Midbrain (tissue), 1 donor: Measurements from ENCODE around the gene NUP188.
A peak's percentile ranks its signal among the peaks of the same experiment; 100 is the strongest.

Experiments
- DNase-seq: peaks from one replicate; lab custom pipeline; 2025; lab: John Stamatoyannopoulos, UW

NUP188 gene, protein sequence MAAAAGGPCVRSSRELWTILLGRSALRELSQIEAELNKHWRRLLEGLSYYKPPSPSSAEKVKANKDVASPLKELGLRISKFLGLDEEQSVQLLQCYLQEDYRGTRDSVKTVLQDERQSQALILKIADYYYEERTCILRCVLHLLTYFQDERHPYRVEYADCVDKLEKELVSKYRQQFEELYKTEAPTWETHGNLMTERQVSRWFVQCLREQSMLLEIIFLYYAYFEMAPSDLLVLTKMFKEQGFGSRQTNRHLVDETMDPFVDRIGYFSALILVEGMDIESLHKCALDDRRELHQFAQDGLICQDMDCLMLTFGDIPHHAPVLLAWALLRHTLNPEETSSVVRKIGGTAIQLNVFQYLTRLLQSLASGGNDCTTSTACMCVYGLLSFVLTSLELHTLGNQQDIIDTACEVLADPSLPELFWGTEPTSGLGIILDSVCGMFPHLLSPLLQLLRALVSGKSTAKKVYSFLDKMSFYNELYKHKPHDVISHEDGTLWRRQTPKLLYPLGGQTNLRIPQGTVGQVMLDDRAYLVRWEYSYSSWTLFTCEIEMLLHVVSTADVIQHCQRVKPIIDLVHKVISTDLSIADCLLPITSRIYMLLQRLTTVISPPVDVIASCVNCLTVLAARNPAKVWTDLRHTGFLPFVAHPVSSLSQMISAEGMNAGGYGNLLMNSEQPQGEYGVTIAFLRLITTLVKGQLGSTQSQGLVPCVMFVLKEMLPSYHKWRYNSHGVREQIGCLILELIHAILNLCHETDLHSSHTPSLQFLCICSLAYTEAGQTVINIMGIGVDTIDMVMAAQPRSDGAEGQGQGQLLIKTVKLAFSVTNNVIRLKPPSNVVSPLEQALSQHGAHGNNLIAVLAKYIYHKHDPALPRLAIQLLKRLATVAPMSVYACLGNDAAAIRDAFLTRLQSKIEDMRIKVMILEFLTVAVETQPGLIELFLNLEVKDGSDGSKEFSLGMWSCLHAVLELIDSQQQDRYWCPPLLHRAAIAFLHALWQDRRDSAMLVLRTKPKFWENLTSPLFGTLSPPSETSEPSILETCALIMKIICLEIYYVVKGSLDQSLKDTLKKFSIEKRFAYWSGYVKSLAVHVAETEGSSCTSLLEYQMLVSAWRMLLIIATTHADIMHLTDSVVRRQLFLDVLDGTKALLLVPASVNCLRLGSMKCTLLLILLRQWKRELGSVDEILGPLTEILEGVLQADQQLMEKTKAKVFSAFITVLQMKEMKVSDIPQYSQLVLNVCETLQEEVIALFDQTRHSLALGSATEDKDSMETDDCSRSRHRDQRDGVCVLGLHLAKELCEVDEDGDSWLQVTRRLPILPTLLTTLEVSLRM (N-terminal part only)

GRCh38 chr9:128947527-128948301 is at the start of gene NUP188, which contains the start of gene DOLK:
Gene NUP188, plus strand, starts transcription at chr9:128947699. Its CDS starts 21 bp downstream, at chr9:128947720.
Gene DOLK, minus strand, starts transcription at chr9:128947603. Its CDS starts 300 bp downstream, at chr9:128947303.
- peak; percentile 97 for DNase-seq

DNA sequence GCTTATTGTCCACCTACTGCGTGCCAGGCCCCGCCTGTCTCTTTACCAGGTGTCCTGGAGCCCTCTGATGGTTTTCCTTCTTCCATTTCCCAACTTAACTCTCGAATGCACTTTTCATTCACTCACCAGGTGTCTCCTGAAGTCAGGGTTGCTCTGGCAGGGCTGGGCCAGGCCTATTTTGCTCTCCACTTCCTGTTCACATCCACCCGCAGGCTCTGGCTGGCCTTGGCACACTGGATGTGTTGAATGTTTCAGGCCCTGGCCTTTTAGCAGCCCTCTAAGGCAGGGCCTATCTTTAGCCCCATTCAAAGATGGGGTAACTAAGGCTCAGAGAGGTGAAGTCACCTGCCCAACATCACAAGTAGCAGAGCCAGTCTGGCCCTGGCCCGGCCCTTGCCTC is 49.1 kb upstream of the NUP188 start:
- no peak for DNase-seq

DNA sequence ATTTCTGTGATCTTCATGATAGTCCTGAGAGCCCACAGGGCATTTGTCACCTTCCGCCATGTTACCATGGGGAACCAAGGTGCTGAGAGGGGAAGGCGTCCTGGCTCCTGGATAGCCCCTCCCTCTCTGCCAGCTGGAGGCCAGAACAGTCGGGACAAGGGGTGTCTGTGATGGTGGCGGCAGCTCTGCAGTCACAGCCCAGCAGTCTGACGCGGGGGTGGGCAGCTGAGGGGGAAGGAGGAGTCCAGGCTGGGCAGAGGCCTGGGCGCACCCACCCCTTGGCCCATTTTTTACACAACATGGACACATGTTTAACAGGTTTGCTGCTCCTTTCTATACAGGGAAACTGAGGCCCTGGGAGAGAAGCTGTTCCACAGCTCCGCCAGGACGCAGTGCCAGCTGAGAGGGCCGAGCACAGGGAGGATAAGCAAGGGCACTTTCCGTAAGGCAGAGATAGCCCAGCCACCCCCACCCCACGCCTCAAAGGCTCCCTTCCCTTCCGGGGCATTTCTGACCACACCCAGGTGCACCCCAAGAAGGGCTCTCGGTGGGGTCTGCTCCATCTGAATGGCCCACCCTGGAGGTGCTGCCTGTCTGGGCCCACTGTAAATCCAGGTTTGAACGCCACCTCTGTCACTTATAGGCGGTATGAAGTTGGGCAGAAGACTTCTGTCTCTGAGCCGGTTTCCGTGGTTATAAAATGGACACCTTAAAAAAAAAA is 48.5 kb upstream of the NUP188 start:
- peak; percentile 47 for DNase-seq

DNA sequence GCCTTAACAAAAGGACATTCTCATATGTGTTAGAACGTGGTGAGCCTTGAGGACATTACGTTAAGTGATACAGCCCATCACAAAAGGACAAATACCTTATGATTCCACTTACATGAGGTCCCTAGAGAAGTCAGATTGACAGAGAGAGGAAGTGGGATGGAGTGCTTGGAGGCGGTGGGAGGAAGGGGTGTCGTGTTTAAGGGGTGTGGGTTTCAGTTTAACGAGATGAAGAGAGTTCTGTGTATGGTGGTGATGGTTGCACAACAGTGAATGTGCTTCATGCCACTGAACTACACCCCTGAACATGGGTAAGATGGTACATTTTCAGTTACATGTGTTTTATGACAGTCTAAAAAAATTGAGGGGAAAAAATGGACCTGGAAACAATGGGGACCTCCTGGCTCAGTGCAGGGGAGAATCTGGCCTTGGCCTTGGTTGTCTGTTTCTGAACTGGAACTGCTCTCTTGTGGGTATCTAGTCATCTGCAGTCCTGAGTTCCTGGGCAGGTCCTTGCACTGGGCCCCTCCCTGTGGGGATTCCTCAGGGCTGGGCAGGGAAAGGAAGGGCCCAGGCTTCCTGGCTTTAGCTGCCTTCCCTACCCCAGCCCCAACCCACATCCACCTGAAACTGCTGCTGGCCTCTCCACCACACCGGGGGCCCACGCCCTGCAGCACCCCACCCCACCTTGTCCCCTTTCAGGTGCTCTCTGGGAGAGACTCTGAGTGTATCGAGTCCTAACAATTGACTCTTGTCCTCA is 47.8 kb upstream of the NUP188 start:
- DNase-seq = no peak

DNA sequence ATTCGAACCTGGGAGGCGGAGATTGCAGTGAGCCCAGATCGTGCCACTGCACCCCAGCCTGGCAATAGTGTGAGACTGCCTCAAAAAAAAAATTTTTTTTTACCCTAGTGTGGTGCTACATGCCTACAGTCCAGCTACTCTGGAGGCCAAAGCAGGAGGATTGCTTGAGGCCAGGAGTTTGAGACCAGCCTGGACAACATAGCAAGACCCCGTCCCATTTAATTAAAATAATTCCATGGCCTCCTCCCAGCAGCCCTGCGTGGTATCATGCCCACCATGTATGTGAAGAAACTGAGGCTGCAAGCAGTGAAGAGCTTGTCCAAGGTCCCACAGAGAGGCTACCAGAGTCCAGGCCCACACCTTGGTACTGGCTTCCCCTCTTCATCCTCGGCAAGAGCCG is 46.1 kb upstream of the NUP188 start:
- DNase-seq = no peak

DNA sequence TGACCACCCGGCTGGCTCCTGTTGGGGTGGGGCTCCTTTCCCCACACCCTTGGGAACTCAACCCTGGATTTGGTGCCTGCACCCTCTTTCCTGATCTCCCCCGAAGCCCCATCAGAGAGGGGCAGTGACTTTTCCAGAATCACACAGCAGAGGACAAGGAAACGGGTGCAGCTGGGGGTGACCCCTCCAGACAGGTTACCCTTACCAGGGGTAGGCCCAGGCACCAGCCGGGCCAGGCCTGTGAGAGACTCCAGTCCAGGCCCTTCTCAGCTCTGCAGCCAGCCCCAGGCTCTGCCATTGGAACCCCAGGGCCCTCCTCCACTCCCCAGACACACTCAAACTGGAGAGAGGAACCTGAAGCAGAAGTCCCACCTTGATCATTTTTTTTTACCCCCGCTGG is 45.7 kb upstream of the NUP188 start:
- no peak for DNase-seq

- DNase-seq = no peak
Observed at GRCh38 chr9:128902351-128903078, 45.0 kb upstream of the NUP188 start.

DNA sequence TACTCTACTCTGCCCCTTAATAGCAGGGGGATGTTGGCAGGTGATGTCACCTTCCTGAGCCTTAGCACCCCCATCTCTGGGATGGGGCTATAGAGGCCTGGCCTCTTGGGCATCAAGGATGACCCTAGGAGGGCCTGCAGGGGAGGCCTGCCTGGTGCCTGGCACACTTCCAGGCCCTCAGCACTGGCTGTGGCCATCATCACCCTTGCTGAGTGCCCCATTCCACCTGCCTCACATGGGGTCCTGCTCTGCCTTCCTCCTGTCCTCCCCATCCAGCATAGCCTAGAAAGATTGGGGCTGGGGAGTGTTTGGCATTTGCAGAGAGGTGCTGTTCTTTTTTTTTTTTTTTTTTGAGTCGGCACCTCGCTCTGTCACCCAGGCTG is 44.4 kb upstream of the NUP188 start:
- no peak for DNase-seq

DNA sequence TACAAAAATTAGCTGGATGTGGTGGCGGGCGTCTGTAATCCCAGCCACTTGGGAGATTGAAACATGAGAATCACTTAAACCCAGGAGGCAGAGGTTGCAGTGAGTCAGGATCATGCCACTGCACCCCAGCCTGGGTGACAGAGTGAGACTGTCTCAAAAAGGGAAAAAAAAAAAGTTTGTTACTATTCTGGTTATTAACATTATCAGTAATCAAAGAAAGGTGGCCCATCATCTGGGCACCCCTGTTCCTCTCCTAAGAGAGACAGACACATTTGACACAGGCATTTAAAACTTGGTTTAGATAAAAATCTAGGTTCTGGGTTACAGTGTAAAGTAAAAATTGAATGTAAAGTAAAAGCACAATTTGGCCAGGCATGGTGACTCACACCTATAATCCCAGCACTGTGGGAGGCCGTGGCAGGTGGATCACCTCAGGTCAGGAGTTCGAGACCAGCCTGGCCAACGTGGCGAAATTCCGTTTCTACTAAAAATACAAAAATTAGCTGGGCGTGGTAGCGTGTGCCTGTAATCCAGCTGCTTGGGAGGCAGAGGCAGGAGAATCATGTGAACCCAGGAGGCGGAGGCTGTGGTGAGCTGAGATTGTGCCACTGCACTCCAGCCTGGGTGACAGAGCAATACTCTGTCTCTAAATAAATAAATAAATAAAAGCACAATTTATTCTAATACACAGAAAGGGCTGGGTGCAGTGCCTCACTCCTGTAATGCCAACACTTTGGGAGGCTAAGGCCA is 43.5 kb upstream of the NUP188 start:
- no peak for DNase-seq

DNA sequence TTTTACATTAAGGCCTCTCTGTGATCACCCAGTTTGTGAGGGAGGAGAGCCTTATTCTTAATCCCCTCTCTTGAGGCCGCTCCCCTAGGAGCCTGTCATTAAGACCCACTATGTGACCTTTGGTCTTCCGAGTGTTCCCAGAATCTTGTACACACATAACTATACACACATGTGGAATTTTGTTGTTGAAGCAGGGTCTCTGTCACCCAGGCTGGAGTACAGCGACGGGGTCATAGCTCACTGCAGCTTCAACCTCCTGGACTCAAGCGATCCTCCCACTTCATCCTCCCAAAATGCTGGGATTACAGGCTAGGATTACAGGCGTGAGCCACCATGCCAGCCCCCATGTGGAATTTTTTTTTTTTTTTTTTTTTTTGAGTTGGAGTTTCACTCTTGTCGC is 41.5 kb upstream of the NUP188 start:
- DNase-seq = no peak

DNA sequence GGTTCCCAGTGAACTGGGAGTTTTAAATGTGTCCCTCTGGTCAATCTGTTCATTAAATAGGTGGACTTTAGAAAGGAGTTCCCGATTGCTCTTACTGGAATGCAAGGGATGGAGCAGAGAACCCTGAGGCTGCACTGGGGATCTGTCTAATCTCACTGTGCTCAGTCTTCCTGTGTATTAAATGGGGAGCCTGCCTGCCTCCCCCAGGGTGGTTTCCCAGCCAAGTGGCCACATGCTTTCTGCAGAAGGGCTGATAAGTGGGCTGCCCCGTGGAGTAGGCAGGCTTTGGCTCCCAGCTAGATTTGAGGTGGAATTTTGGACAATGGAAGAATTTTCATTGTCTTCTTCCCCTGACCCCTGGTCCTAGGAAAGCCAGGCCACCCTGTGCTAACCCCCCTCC is 40.8 kb upstream of the NUP188 start:
- DNase-seq = no peak

DNA sequence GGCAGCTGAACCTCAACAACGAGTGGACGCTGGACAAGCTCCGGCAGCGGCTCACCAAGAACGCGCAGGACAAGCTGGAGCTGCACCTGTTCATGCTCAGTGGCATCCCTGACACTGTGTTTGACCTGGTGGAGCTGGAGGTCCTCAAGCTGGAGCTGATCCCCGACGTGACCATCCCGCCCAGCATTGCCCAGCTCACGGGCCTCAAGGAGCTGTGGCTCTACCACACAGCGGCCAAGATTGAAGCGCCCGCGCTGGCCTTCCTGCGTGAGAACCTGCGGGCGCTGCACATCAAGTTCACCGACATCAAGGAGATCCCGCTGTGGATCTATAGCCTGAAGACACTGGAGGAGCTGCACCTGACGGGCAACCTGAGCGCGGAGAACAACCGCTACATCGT is 39.1 kb upstream of the NUP188 start:
- DNase-seq = no peak

DNA sequence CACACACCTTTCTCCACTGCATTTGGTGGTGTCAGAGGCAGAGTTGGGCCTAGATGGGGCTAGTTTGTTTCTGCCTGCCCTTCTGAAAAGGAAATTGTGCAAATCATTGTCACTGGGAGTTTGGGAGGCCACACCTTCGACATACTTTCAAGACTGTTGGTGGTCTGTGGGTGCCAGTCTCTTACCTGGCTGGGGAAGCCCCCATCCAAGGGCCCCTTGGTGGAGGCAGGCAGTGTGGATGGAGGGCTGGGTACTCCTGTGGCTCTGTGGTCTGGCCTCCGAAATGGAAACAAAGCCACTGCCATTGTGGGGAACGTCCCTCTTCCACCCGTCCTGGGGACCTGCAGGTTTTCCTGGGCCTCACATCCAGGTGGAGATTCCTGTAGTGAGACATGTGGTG is 37.6 kb upstream of the NUP188 start:
- no peak for DNase-seq

DNA sequence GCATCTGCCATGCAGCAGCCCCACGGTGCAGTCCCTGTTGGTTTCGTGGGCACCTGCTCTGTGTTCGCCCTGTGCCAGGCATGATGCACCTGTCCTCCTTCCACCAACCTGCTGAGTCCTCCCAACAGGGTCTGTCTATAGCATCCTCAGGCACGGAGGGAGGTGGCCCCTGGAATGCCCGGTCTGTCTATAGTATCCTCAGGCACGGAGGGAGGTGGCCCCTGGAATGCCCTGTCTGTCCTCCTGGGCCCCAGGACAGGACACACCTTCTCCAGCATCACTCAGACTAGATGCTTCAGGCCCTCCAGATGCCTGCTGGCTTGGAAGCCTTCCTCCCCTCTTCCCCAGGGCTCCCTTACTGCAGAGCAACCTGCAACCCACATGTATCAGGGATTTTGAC is 36.6 kb upstream of the NUP188 start:
- DNase-seq = no peak

DNA sequence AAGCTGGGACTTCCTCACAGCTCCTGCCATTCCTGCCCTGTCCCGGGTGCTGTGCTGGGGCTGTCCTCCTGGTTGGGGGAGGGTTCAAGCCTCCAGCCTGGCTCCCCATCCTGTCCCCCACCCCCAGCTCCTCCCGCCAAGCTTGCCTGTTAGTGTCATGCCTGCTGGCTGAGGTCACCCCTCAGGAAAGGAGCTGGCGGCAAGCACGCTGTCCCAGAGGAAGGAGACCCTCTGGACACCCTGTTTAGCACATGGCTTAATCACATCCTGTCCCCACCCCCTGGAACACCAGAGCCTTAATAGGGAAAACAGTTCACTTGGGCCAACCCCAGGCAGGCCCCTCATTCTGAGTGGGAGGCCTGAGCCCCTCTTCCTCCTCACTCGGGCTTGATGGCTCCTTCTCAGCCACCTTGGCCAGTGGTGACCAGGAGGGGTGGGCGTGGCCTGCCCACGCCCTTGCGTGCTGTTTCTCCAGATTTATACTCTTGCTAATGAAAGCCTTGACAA is 35.9 kb upstream of the NUP188 start:
- no peak for DNase-seq

DNA sequence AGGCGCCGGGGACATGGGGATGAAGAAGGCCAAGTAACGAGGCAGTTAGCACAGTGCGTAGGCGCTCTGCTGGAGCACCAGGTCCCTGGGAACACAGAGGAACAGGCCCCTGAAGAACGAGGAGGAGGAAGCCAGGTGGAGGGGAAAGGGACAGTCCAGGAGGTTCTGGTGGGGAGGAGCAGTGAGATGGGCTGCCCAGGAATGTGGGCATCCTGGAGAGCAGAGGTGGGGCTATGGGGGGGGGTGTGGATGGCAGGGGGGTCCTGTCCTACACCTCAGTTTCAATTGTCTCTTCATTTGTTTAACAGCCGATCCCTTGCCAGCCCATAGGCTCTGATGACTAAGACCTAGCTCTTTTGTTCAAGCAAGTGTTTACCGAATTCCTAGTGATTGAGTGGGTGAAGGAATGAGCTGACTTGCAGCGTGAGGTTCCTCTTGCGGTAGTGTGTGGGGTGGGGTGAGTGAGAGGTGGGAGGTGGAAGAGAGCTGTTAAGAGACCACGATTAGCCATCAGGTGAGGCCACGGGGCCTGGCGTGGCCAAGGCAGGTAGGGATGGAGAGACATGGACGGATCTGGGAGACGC is 35.1 kb upstream of the NUP188 start:
- no peak for DNase-seq

DNA sequence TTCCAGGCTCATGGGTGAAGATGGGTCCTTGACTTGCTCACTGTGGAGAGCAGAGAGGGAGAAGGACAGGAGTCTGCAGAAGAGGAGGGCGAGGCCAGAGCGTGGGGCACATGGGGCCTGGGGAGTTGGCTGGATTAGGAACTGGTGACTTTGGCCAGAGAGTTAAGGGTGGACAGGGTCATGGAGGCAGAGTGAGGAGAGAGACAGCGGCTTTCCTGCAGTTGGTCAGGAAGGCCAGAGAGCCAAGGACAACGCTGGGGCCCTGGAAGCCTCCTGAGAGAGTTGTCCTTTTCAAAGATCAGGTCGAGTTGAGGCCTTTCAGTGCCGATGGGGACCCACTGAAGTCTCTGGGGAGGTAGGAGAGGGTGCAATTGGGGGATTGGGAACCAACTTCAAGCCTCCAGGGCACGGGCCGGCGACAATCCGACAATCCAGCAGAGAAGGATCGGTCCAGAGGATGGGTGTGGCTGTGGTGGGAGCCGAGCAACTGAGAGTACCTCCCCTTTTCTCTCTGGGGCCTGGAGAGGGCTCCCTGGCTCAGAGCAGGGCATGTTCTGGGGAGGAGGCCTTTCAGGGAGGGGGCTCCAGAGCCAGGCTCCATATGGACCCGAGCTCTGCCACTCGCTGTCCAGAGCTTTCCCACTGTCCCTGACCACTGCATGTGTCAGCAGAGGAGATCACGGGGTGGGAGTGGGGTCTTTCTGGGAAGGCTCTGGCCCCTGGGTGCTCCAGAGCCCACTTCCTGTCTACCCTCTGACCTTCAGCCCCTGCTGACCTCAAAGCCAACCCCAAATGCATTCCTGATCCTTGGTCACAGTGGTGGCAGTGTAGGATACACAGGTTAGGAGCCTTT is 34.2 kb upstream of the NUP188 start:
- DNase-seq = no peak
